Activated CD8-positive, alpha-beta memory T cell treated with anti-CD3 and anti-CD28 coated beads for 24 hours (primary cell): ENCODE measurements around the gene TSGA10IP.

Experiments used
- DNase-seq: peaks from one replicate; pipeline ENCODE4 v3.0.0-alpha.2; 2020

TSGA10IP gene

GRCh38 chr11:66008468-66009101, 63.3 kb downstream of the TSGA10IP start:
- DNase-seq: no peak
